ENCODE measurements around the gene SPRY2. TPM values are rescaled to one million over a fixed set of nuclear protein-coding genes. Genes with fewer than 3 reads are reported as not detected.

Gene SPRY2
- total RNA-seq, 4 donors from 2014 or later, result 26.4 to 40.4 (median 37.0) TPM

DNA sequence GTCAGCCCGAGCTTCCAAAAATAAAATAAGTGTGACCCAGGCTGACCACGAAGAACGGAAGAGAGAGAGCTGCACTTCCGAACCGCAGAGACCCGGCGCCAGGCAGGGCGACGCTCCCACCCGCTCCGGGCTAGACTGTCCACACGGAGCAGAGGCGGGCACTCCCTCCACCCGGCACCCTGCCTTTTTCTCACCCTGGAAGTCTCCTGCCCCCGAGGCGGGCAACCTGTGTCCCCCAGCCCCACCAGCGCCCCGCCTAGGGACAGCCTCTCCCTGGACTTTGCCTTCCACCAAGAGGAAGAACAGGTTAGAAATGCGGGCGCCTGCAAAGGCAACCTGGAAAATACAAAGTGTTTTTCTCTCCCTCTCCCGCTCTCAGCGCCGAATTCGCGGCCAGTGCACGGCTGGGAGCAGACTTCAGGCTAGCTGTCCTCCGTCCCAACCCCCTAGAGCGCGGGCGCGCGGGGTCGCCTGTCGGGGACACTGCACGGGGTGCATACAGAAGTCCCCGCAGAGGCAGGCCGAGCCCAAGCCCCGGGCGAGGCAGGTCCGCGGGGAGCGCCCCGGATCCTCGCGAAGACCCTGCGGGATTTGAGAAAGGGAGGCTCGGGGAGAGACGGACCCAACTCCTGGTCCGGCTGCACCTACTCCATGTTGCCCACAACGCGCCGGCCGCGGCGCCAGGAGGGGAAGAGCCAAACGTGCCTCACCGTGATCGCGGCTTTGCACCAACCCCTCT, 845 bp downstream of the SPRY2 start:
- TF ChIP-seq, protein P1, sequence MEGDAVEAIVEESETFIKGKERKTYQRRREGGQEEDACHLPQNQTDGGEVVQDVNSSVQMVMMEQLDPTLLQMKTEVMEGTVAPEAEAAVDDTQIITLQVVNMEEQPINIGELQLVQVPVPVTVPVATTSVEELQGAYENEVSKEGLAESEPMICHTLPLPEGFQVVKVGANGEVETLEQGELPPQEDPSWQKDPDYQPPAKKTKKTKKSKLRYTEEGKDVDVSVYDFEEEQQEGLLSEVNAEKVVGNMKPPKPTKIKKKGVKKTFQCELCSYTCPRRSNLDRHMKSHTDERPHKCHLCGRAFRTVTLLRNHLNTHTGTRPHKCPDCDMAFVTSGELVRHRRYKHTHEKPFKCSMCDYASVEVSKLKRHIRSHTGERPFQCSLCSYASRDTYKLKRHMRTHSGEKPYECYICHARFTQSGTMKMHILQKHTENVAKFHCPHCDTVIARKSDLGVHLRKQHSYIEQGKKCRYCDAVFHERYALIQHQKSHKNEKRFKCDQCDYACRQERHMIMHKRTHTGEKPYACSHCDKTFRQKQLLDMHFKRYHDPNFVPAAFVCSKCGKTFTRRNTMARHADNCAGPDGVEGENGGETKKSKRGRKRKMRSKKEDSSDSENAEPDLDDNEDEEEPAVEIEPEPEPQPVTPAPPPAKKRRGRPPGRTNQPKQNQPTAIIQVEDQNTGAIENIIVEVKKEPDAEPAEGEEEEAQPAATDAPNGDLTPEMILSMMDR (IDR thresholded peaks at IDR 0.05), result no peak
- TF ChIP-seq POLR2A (IDR thresholded peaks at IDR 0.05), result no peak
- intact Hi-C loops (cut with DNase I; ENCODE audit: low total_unique reads), result no loop called here
- H3K4me3 ChIP-seq (ENCODE audit: low read depth, poor library complexity, severe bottlenecking), result peak overlapping the region; percentile 89
- DNase-seq (ENCODE audit: low spot score in 2 of 2), result peak; percentile 41 to 89
- WGBS, 2 donors, result 0% methylated on average over 46 to 53 of the region's 59 CpGs

DNA sequence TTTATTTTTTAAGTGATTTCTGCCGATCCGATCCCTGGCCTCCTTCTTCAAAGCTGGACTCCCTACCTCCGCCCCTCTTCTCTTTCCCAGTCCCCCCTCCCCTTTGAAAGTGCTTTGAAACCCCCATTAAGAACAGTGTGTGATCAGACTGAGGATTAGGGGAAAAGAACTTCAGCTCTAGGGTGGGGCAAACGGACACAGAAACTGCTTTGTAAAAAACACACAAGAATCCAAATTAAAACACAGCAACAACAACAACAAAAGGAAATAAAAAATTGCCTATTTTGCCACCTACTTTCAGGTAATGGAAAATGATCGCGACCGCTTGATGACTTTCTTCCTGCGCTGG, 1.4 kb downstream of the SPRY2 start:
- intact Hi-C loops (cut with DNase I; ENCODE audit: low total_unique reads), result no loop called here
- 0 to 1% methylated on average over 8 of the region's 8 CpGs for WGBS, 2 donors
- H3K4me3 ChIP-seq (ENCODE audit: low read depth, poor library complexity, severe bottlenecking), result peak overlapping the region; percentile 89
- DNase-seq (ENCODE audit: low spot score in 2 of 2), result no peak
- no peak for TF ChIP-seq POLR2A (IDR thresholded peaks at IDR 0.05)
- TF ChIP-seq, protein P1 (IDR thresholded peaks at IDR 0.05), result no peak

DNA sequence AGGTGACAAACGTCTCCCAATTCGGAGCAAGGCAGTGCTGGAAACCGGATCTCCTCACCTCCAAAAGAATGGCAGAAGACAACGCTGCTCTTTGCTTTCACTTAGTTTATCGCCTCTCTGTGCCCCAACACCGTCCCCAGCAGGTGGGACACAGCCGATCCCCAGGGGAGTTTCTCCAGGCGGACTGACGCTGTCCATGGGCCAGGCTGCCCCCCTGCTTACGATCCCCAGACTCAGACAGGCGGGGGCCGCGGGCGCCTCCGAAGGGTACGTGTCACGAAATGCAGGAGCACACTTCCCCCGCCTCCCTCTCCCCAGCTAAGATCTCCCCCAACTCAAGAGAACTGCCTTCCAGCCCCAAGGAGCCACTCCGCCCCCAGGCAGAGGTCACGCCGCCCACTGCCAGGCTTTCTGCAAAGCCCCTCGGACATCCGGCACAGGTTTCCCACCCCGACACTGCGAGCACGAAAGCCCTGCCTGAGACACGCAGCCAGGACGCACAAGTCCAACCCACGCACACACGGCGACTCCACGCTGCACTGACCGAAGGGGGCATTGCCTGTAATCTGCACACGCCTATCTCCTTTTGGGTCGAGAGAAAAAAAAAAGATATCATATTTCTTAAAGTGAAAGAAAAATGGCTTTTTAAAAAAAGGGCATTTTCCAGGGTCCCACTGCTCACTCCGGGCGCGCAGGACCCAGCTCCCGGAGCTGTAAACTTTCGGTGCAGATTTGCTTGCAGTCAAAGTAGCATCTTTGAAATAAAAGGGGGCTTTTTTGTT, 2.0 kb downstream of the SPRY2 start:
- DNase-seq (ENCODE audit: low spot score in 2 of 2), result peak; percentile 66 to 94

DNA sequence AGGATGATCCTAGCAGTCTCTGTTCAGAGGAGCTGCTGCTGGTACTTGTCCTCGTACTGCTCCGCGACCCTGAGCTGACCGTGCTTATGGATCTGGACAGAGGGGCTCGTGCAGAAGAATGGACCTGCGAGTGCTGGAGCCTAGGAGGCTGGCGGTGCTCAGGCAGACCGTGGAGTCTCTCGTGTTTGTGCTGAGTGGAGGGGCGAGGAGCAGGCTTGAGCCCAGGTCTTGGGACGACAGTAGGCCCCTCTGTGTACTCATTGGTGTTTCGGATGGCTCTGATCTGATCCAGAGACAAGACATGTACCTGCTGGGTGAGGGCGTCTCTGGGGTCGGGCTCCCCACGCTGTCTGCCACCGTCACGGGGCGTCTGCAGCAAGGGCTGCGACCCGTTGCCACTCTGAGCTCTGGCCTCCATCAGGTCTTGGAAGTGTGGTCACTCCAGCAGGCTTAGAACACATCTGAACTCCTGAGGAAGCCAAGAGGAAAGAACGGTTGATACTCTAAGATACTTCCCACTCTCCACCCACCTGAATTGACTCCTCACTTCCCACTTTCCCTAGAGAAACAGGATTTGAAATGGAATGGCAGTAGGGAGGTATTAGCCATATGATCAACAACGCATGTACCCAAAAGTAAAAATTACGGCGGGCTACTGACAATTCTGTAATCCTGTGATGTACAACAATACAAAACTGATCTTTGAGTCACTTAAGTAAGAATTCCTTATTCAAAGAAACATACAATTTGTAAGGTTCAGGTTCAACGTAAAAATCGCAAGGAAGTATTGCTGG, 3.4 kb downstream of the SPRY2 start:
- TF ChIP-seq, protein P1 (IDR thresholded peaks at IDR 0.05), result no peak
- TF ChIP-seq POLR2A (IDR thresholded peaks at IDR 0.05), result no peak
- 29 to 37% methylated on average over 16 to 23 of the region's 26 CpGs for WGBS, 2 donors
- intact Hi-C loops (cut with DNase I; ENCODE audit: low total_unique reads), result no loop called here
- DNase-seq (ENCODE audit: low spot score in 2 of 2), result peak in 1 of 2 donors; percentile 86
- H3K4me3 ChIP-seq (ENCODE audit: low read depth, poor library complexity, severe bottlenecking), result no peak overlapping the region

More for the DNA sequence above, 2.0 kb downstream of the SPRY2 start:
- no peak for TF ChIP-seq POLR2A (IDR thresholded peaks at IDR 0.05)
- TF ChIP-seq, protein P1 (IDR thresholded peaks at IDR 0.05), result no peak
- WGBS, 2 donors, result 1% methylated on average over 36 to 40 of the region's 40 CpGs
- intact Hi-C loops (cut with DNase I; ENCODE audit: low total_unique reads), result no loop called here
- H3K4me3 ChIP-seq (ENCODE audit: low read depth, poor library complexity, severe bottlenecking), result peak overlapping the region; percentile 89

DNA sequence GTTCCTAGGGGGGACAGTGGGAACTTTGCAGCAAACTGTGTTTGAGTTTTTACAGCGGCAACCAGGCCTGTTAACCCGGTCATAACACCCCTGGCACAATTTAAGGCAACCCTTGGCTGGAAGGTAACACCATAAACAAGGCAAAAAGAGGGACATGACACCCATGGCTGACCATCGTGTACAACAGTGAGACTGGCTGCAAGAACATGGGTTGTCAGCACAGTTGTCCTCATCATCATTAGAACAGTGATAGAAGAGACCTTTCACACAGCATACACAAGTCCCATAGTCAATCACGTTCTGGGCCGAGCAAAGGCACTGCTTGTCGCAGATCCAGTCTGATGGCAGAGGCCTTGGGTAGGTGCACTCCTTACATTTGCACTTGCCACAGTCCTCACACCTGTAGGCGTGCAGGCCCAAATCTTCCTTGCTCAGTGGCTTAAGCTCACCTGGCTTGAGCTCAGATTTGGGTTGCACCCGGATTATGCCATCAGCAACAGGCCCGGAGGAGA, 4.1 kb downstream of the SPRY2 start:
- no peak for TF ChIP-seq POLR2A (IDR thresholded peaks at IDR 0.05)
- TF ChIP-seq, protein P1 (IDR thresholded peaks at IDR 0.05), result no peak
- H3K4me3 ChIP-seq (ENCODE audit: low read depth, poor library complexity, severe bottlenecking), result no peak overlapping the region
- intact Hi-C loops (cut with DNase I; ENCODE audit: low total_unique reads), result no loop called here
- WGBS, 2 donors, result 32 to 53% methylated on average over 6 to 9 of the region's 9 CpGs
- DNase-seq (ENCODE audit: low spot score in 2 of 2), result peak in 1 of 2 donors; percentile 84
